GM18505 (cell line): Measurements from ENCODE around the gene DHCR7.

Experiments used
- ATAC-seq: cut with Tn5 transposase; IDR thresholded peaks from one replicate; pipeline ENCODE4 v1.9.1; 2021; ENCODE audit not compliant: unreplicated experiment
- POLR2A ChIP-seq: IDR thresholded peaks from 4 replicates; pipeline ENCODE4 v1.6.1; 2011; ENCODE audit warnings: borderline replicate concordance; ENCODE audit not compliant: insufficient read depth, insufficient read length; ENCODE audit errors: extremely low read depth

DHCR7 gene

DNA sequence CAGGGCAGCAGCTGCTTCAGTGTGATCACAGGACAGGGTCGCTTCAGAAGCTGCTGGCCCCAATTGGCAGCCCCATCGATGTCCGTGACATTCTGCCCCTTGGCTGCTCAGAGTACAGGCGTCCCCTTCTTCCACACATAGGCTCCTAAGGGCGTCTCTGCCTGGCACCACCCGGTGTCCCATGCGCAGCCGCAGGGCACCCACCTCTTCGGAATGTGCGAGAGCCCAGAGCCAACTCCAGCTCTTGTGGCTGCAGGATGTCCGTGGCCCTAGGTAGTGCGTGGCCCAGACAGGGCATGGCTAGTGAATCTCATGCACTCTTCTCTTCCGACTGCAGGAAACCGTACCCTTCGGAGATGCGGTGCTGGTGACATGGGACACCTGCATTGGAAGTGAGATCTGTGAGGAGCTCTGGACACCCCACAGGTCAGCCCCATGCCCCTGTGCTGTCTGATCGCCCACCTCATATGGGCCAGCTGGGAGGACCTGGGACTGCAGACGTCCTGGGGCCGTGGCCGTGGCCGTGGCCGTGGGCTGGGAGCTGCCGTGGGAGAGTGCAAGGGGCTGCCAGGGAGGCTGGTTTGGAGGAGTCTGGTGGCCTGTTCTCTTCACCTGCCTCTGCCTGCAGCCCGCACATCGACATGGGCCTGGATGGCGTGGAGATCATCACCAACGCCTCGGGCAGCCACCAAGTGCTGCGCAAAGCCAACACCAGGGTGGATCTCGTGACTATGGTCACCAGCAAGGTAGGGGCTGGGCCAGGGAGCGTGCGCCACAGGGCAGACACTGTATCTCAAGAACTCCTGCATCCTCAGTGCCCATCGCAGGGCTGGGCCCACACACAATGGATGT lies 25.0 kb upstream of the DHCR7 start:
- no peak for TF ChIP-seq POLR2A
- no peak for ATAC-seq

DNA sequence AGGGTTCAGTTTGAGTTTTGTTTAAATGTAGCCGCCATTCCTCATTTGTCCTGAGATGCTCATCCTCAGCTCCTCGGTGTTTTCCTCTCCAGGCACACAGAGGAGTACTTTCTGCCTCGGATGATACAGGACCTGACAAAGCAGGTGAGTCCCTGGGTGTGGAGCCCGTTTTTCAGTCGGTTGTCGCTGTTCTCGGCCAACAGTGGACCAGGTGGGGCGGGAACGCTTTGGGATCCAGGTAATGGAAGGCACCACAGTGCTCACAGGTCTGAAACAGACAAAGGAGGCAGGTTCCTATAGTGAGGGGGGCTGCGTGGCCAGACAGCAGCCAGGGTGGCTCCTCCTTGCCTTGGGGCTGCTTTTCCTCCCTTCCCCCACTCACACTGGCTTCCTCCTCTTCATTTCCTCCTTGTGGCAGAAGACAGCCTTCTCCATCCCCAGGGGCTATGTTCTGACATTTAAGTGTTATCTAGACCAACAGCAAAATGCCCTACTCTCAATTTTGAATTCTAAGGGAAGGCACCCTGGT lies 24.2 kb upstream of the DHCR7 start:
- no peak for TF ChIP-seq POLR2A
- no peak for ATAC-seq

GRCh38 chr11:71470946-71471345 lies 22.8 kb upstream of the DHCR7 start:
- ATAC-seq: no peak
- TF ChIP-seq POLR2A: no peak

DNA sequence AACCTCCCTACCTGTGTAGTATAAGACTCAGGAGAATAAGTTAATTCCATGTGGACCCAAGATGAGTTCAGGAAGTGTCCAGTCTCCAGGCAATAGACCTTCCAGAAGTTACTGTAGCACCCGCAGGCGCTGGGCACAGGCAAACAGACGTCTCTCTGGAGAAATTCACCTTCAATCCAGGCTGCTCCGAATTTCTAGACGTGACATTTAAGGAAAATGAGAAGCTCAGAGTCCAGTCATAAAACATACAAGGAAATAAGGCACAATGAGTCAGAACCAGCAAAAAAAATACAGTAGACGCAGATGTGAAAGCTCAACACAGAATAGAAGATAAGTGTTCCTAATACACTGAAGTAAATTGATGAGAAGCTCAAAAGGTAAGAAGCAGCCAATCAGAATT lies 19.0 kb upstream of the DHCR7 start:
- ATAC-seq: no peak
- TF ChIP-seq POLR2A: no peak

GRCh38 chr11:71466358-71466757 lies 18.2 kb upstream of the DHCR7 start:
- ATAC-seq: no peak
- no peak for TF ChIP-seq POLR2A

DNA sequence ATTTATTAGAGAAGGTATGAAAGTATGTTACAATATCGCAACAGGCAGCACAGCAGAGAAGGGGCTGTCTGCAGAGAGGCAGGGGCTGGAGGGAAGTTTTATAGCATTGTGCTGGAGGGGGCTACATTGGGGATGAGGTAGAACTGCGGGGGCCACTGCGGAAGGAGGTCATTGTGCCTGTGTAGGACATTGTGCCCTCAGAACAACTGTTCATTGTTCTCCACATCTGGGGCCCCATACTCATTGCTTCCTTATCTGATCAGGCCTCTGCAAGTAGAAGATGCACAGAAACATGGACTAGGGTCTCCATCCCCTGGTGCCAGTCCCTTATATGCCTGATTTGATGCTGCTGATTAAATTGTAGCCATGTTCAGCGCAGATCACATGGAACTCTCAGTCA lies 16.9 kb upstream of the DHCR7 start:
- TF ChIP-seq POLR2A: no peak
- no peak for ATAC-seq

DNA sequence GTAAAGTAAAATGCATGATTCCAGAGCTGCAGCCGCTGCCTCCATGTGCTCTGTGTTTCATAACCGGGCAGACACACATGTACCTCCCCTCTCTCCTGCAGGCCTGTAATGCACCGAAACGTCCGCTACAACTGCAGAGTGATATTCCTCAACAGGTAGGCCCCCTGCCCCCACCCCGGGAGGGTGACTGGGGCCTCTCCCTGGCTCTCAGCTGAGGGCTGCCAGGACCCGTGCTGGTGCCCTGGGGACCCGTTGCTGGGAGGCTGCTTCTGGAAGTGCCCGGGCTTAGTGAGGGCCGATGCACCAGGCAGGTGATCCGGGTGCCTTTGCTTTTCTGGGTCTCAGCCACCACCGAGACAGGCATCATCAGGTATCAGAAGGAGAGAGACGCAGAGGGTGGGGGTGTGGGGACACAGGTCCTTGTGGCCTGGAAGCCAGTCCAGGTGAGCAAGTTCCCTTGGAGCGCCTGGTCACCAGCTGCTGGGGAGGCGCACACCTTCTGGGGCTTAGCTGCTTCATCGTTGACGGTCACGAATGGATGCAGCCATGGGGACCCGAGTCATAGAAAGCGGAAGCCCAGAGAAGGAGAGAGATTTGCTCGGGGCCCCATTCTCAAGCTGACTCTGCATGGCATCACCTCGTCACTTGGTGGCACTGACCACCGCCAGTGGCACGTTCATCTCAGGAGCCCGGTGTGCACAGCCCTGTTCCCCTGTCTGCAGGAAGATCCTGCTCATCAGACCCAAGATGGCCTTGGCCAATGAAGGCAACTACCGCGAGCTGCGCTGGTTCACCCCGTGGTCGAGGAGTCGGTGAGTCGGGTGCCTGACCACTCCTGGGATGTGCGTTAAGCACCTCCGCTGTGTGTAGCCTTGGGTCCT lies 15.4 kb upstream of the DHCR7 start:
- no peak for ATAC-seq
- no peak for TF ChIP-seq POLR2A

DNA sequence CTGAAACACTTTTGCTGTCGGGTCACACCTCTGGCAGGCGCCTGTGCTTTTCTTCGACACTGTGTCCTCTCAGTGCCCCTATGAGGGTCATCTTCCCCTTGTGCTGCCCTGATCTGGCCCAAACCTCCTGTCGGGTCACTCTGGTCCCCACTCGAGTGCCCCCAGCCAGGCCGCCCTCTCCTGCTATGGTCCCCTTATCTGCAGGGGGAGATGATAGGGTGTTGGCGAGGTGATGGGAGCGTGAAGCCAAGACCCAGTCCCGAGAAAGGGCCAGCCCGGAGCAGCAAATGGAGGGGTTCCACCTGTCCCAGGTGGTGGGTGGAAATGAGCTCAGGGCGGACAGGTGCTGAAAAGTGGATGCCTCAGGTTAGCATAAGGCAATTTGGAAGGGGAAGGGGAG lies 14.5 kb upstream of the DHCR7 start:
- no peak for TF ChIP-seq POLR2A

DNA sequence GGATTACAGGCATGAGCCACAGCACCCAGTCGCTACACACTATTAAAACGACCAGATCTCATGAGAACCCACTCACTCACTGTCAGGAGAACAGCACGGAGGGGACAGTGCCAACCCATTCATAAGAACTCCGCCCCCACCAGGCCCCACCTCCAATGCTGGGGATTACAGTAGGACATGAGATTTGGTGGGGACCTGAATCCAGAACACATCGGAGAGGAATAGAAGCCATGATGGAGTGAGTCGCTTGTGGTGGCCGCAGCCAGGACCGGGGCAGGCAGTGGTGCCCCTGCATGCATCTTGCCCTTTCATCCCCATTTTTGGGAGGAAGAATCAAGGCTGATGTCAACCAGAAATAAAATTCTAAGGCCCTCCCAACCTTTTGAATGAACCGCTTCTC lies 13.5 kb upstream of the DHCR7 start:
- ATAC-seq: no peak

More for the DNA sequence above, 14.5 kb upstream of the DHCR7 start:
- no peak for ATAC-seq

GRCh38 chr11:71459767-71460320 lies 11.7 kb upstream of the DHCR7 start:
- ATAC-seq: no peak
- no peak for TF ChIP-seq POLR2A

More for the DNA sequence above, 13.5 kb upstream of the DHCR7 start:
- TF ChIP-seq POLR2A: no peak

GRCh38 chr11:71459076-71459766 lies 11.0 kb upstream of the DHCR7 start:
- ATAC-seq: no peak
- no peak for TF ChIP-seq POLR2A

DNA sequence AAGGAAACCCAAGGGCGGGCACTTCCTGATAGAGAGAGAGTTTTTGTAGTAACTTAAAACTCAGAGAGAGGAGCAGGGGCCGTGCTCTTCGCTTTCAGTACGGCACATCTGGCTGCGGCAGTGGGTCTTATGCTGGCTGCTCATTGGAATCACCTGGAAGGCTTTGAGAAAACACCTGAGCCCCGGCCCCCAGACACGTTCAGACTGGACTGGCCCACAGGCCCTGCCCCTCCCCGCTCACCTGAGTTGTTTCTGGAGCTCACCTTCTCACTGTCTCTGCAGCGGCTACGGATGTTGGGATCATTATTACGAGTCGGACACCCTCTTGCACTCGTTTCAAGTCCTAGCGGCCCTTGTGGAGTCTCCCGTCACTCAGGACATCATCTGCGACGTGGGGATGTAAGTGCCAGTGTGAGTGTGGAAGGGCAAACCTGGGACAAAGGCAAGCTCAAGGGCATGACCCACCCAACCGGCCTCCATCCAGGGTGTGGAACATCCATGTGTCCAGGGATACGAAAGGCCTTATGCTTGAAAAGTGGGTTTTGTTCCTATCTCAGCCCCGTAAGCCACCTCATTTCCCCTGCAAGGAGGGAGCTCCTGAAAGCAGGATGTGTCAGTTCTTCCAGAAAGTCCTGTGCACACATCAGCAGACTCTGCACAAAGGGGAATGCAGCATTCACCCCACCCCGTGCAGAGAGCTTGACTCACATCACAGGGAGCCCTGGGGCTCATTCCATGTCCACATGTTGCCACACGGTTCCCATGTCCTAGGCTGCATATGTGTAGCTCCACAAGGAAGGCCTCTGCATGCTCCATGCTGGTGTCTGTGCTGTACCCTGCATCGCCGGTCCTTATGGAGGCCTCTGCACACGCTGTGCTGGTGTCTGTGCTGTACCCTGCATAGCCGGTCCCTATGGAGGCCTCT lies 10.2 kb upstream of the DHCR7 start:
- no peak for ATAC-seq
- no peak for TF ChIP-seq POLR2A
